SU-DHL-6 (cell line): ENCODE data around the gene C19orf67.

ENCODE experiments used
- EZH2phosphoT487 ChIP-seq: fragments of 200-600 bp; sonication (generic), shearing (Covaris generic); conservative IDR thresholded peaks from 2 replicates; pipeline ENCODE4 v1.6.1; 2018; ENCODE audit warnings: mild to moderate bottlenecking, antibody characterized with exemption, low read length, moderate library complexity, mixed read lengths
- TF ChIP-seq, protein P1 (sequence below): fragments of 200-600 bp; sonication (generic); IDR thresholded peaks from one replicate; pipeline ENCODE4 v1.5.1; 2017; ENCODE audit warnings: antibody characterized with exemption, mild to moderate bottlenecking, low read length, moderate library complexity; ENCODE audit not compliant: insufficient read depth, poor library complexity, severe bottlenecking

DNA sequence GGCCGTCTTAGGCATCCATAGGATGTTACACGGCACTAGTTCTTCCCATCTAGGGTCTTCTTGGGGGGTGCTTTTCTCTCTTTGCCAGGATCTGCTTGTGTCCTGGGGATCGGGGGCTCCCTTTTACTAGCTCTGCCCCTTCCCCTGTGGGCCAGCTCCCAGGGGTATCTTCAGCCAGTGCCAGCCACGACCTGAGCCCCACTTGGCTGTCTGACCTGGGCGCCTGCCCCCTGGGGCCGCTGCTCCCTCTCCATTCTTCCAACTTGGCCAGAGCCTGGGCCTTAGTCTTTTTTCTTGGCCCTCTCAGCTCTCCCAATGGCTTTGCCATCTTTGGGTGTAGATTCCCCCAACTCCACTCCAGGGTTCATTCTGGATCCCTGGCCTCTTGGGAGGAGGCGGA is 28.9 kb upstream of the C19orf67 start:
- TF ChIP-seq, protein P1, sequence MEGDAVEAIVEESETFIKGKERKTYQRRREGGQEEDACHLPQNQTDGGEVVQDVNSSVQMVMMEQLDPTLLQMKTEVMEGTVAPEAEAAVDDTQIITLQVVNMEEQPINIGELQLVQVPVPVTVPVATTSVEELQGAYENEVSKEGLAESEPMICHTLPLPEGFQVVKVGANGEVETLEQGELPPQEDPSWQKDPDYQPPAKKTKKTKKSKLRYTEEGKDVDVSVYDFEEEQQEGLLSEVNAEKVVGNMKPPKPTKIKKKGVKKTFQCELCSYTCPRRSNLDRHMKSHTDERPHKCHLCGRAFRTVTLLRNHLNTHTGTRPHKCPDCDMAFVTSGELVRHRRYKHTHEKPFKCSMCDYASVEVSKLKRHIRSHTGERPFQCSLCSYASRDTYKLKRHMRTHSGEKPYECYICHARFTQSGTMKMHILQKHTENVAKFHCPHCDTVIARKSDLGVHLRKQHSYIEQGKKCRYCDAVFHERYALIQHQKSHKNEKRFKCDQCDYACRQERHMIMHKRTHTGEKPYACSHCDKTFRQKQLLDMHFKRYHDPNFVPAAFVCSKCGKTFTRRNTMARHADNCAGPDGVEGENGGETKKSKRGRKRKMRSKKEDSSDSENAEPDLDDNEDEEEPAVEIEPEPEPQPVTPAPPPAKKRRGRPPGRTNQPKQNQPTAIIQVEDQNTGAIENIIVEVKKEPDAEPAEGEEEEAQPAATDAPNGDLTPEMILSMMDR, result no peak
- TF ChIP-seq EZH2phosphoT487, result no peak
